GM21447 (cell line): ENCODE measurements around the gene TSHZ2.

ENCODE experiments used
- ATAC-seq: cut with Tn5 transposase; IDR thresholded peaks from one replicate; pipeline ENCODE4 v1.9.1; 2021; ENCODE audit not compliant: unreplicated experiment

Gene TSHZ2

GRCh38 chr20:53055367-53056067 is 83.4 kb downstream of the TSHZ2 start:
- no peak for ATAC-seq

GRCh38 chr20:53057579-53057978 is 85.4 kb downstream of the TSHZ2 start:
- ATAC-seq, result no peak

GRCh38 chr20:53059848-53060247 is 87.7 kb downstream of the TSHZ2 start:
- no peak for ATAC-seq

- no peak for ATAC-seq
These were observed 89.3 kb downstream of the TSHZ2 start for GRCh38 chr20:53061192-53062108.

GRCh38 chr20:53064935-53065334 is 92.8 kb downstream of the TSHZ2 start:
- no peak for ATAC-seq

GRCh38 chr20:53068241-53068640 is 96.1 kb downstream of the TSHZ2 start:
- ATAC-seq, result no peak

GRCh38 chr20:53069132-53069531 is 97.0 kb downstream of the TSHZ2 start:
- no peak for ATAC-seq

GRCh38 chr20:53070224-53070623 is 98.1 kb downstream of the TSHZ2 start:
- no peak for ATAC-seq

- no peak for ATAC-seq
These were observed 98.7 kb downstream of the TSHZ2 start for GRCh38 chr20:53070706-53071392.

GRCh38 chr20:53071833-53072232 is 99.7 kb downstream of the TSHZ2 start:
- ATAC-seq, result no peak

- ATAC-seq, result no peak
These were observed 100.9 kb downstream of the TSHZ2 start for GRCh38 chr20:53072923-53073579.

GRCh38 chr20:53073636-53074415 is 101.7 kb downstream of the TSHZ2 start:
- ATAC-seq, result no peak

GRCh38 chr20:53074811-53075314 is 102.7 kb downstream of the TSHZ2 start:
- ATAC-seq, result no peak

- ATAC-seq, result no peak
These were observed 104.5 kb downstream of the TSHZ2 start for GRCh38 chr20:53076668-53077067.

GRCh38 chr20:53077373-53078205 is 105.4 kb downstream of the TSHZ2 start:
- ATAC-seq, result no peak

GRCh38 chr20:53078761-53079160 is 106.6 kb downstream of the TSHZ2 start:
- ATAC-seq, result no peak

- no peak for ATAC-seq
These were observed 107.1 kb downstream of the TSHZ2 start for GRCh38 chr20:53079261-53079691.

- no peak for ATAC-seq
These were observed 107.9 kb downstream of the TSHZ2 start for GRCh38 chr20:53079828-53080686.
